Measurements from ENCODE around the gene LEFTY2. TPM values are rescaled to one million over a fixed set of nuclear protein-coding genes. Genes with fewer than 3 reads are reported as not detected.

Gene LEFTY2
- total RNA-seq, 2 donors from 2014 or later: 7.9 TPM; not detected in 1

- DNase-seq (ENCODE audit: low spot score): no peak
- H3K9me3 ChIP-seq: no peaks in the 10 kb centered on the region
- H3K4me3 ChIP-seq: no peak overlapping the region
- intact Hi-C loops (cut with DNase I): no loop called here
- no peaks in the 10 kb centered on the region for H3K4me1 ChIP-seq (replicated peaks)
- H3K36me3 ChIP-seq: no peaks in the 10 kb centered on the region
- TF ChIP-seq POLR2AphosphoS5 (IDR thresholded peaks at IDR 0.05) (no peak), POLR2A (IDR thresholded peaks at IDR 0.05) (no peak), CTCF (IDR thresholded peaks at IDR 0.05) (no peak)
- no peak overlapping the region for H3K27ac ChIP-seq
- 93% methylated on average over 7 of the region's 7 CpGs for WGBS
- no peaks in the 10 kb centered on the region for H3K27me3 ChIP-seq (replicated peaks; ENCODE audit: insufficient read depth)
Measured at GRCh38 chr1:225944951-225945350, 3.9 kb upstream of the LEFTY2 start.

GRCh38 chr1:225944387-225944786 is 3.4 kb upstream of the LEFTY2 start:
- Histone ChIP-seq H3K4me3 (no peak overlapping the region), H3K27me3 (replicated peaks; ENCODE audit: insufficient read depth) (no peaks in the 10 kb centered on the region), H3K9me3 (no peaks in the 10 kb centered on the region), H3K36me3 (no peaks in the 10 kb centered on the region), H3K4me1 (replicated peaks) (no peaks in the 10 kb centered on the region), H3K27ac (no peak overlapping the region)
- intact Hi-C loops (cut with DNase I): no loop called here
- no peak for TF ChIP-seq POLR2A (IDR thresholded peaks at IDR 0.05)
- TF ChIP-seq POLR2AphosphoS5 (IDR thresholded peaks at IDR 0.05): no peak
- no peak for TF ChIP-seq CTCF (IDR thresholded peaks at IDR 0.05)
- WGBS: 26% methylated on average over 2 of the region's 2 CpGs
- no peak for DNase-seq (ENCODE audit: low spot score)

- no peak overlapping the region for H3K27ac ChIP-seq
- H3K36me3 ChIP-seq: no peaks in the 10 kb centered on the region
- no peak for TF ChIP-seq POLR2A (IDR thresholded peaks at IDR 0.05)
- no peak for TF ChIP-seq POLR2AphosphoS5 (IDR thresholded peaks at IDR 0.05)
- TF ChIP-seq CTCF (IDR thresholded peaks at IDR 0.05): no peak
- no peaks in the 10 kb centered on the region for H3K4me1 ChIP-seq (replicated peaks)
- WGBS: 91% methylated on average over 4 of the region's 4 CpGs
- no peaks in the 10 kb centered on the region for H3K9me3 ChIP-seq
- no peak overlapping the region for H3K4me3 ChIP-seq
- intact Hi-C loops (cut with DNase I): no loop called here
- no peak for DNase-seq (ENCODE audit: low spot score)
- H3K27me3 ChIP-seq (replicated peaks; ENCODE audit: insufficient read depth): no peaks in the 10 kb centered on the region
Measured at GRCh38 chr1:225943582-225943981, 2.6 kb upstream of the LEFTY2 start.

- Histone ChIP-seq H3K36me3 (no peaks in the 10 kb centered on the region), H3K9me3 (no peaks in the 10 kb centered on the region), H3K27ac (no peak overlapping the region), H3K4me3 (no peak overlapping the region), H3K4me1 (replicated peaks) (no peaks in the 10 kb centered on the region), H3K27me3 (replicated peaks; ENCODE audit: insufficient read depth) (no peaks in the 10 kb centered on the region)
- 76% methylated on average over 7 of the region's 7 CpGs for WGBS
- intact Hi-C loops (cut with DNase I): no loop called here
- no peak for TF ChIP-seq POLR2A (IDR thresholded peaks at IDR 0.05)
- TF ChIP-seq POLR2AphosphoS5 (IDR thresholded peaks at IDR 0.05): no peak
- no peak for TF ChIP-seq CTCF (IDR thresholded peaks at IDR 0.05)
- DNase-seq (ENCODE audit: low spot score): no peak
Measured at GRCh38 chr1:225942574-225942973, 1.6 kb upstream of the LEFTY2 start.

- H3K27ac ChIP-seq: no peak overlapping the region
- TF ChIP-seq CTCF (IDR thresholded peaks at IDR 0.05) (no peak), POLR2A (IDR thresholded peaks at IDR 0.05) (no peak)
- H3K36me3 ChIP-seq: no peaks in the 10 kb centered on the region
- intact Hi-C loops (cut with DNase I): no loop called here
- H3K4me1 ChIP-seq (replicated peaks): no peaks in the 10 kb centered on the region
- no peaks in the 10 kb centered on the region for H3K9me3 ChIP-seq
- no peaks in the 10 kb centered on the region for H3K27me3 ChIP-seq (replicated peaks; ENCODE audit: insufficient read depth)
- 19% methylated on average over 1 of the region's 1 CpG for WGBS
- H3K4me3 ChIP-seq: no peak overlapping the region
- DNase-seq (ENCODE audit: low spot score): no peak
Measured at GRCh38 chr1:225941942-225942222, 862 bp upstream of the LEFTY2 start.

All from prostate gland (tissue), 2 donors.